ENCODE measurements around the gene SCART1. TPM values are rescaled to one million over a fixed set of nuclear protein-coding genes. Genes with fewer than 3 reads are reported as not detected.
"Not testable (repeated sequence)": the region's sequence is repeated elsewhere in the genome, so short reads cannot be mapped to it uniquely, and the experiment has no call there.

SCART1 gene
- total RNA-seq, 1 donor from 2014 or later = 1.4 TPM

GRCh38 chr10:133481657-133482056, 27.9 kb downstream of the SCART1 start:
- Mint-ChIP-seq H3K4me1 (no peaks in the 10 kb centered on the region), H3K27me3 (ENCODE audit: low read depth) (peaks cover 8% of the 10 kb centered on the region), H3K27ac (ENCODE audit: unreplicated experiment) (no peak overlapping the region), H3K9me3 (peaks cover 29% of the 10 kb centered on the region), H3K4me3 (no peak overlapping the region), H3K36me3 (ENCODE audit: low read depth) (peaks cover 15% of the 10 kb centered on the region)
- no peak for DNase-seq (ENCODE audit: low read depth, low spot score)
- TF ChIP-seq, protein P1, sequence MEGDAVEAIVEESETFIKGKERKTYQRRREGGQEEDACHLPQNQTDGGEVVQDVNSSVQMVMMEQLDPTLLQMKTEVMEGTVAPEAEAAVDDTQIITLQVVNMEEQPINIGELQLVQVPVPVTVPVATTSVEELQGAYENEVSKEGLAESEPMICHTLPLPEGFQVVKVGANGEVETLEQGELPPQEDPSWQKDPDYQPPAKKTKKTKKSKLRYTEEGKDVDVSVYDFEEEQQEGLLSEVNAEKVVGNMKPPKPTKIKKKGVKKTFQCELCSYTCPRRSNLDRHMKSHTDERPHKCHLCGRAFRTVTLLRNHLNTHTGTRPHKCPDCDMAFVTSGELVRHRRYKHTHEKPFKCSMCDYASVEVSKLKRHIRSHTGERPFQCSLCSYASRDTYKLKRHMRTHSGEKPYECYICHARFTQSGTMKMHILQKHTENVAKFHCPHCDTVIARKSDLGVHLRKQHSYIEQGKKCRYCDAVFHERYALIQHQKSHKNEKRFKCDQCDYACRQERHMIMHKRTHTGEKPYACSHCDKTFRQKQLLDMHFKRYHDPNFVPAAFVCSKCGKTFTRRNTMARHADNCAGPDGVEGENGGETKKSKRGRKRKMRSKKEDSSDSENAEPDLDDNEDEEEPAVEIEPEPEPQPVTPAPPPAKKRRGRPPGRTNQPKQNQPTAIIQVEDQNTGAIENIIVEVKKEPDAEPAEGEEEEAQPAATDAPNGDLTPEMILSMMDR (conservative IDR thresholded peaks at IDR 0.05) = no peak

DNA sequence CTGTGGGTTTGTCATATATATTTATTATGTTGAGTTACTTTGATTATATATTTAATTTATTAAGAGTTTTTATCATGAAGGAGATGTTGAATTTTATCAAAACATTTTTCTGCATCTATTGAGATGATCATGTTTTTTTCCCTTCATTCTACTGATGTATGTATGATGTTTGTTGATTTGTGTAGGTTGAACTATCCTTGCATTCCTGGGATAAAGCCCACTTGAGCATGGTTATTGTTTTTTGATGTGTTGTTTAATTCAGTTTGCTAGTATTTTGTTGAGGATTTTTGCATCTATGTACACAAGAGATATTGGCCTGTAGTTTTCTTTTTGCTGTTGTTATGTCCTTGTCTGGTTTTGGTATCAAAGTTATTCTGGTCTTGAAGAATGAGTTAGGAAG, 31.1 kb downstream of the SCART1 start:
- H3K27ac Mint-ChIP-seq (ENCODE audit: unreplicated experiment) = no peak overlapping the region
- peaks cover 15% of the 10 kb centered on the region for H3K36me3 Mint-ChIP-seq (ENCODE audit: low read depth)
- H3K9me3 Mint-ChIP-seq = peaks cover 44% of the 10 kb centered on the region
- DNase-seq (ENCODE audit: low read depth, low spot score) = no peak
- peaks cover 8% of the 10 kb centered on the region for H3K27me3 Mint-ChIP-seq (ENCODE audit: low read depth)
- no peak overlapping the region for H3K4me3 Mint-ChIP-seq
- TF ChIP-seq, protein P1 (conservative IDR thresholded peaks at IDR 0.05) = no peak
- H3K4me1 Mint-ChIP-seq = no peaks in the 10 kb centered on the region

DNA sequence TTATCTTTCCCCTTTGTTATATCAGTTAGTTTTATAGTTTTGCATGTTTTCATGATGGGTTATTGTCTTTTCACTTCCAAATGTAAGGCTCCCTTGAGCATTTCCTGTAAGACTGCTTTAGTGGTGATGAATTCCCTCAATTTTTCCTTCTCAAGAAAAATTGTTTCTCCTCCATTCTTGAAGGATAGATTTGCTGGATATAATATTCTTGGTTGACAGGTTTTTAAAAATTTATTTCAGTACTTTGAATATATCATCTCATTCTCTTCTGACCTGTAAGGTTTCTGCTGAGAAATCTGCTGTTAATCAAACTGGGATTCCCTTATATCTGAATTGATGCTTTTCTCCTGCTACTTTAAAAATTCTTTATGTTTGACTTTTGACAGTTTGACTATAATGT, 33.3 kb downstream of the SCART1 start:
- H3K9me3 Mint-ChIP-seq = peaks cover 41% of the 10 kb centered on the region
- no peaks in the 10 kb centered on the region for H3K4me1 Mint-ChIP-seq
- H3K27ac Mint-ChIP-seq (ENCODE audit: unreplicated experiment) = no peak overlapping the region
- H3K27me3 Mint-ChIP-seq (ENCODE audit: low read depth) = peaks cover 6% of the 10 kb centered on the region
- H3K4me3 Mint-ChIP-seq = no peak overlapping the region
- peaks cover 15% of the 10 kb centered on the region for H3K36me3 Mint-ChIP-seq (ENCODE audit: low read depth)
- DNase-seq (ENCODE audit: low read depth, low spot score) = no peak
- TF ChIP-seq, protein P1 (conservative IDR thresholded peaks at IDR 0.05) = no peak

DNA sequence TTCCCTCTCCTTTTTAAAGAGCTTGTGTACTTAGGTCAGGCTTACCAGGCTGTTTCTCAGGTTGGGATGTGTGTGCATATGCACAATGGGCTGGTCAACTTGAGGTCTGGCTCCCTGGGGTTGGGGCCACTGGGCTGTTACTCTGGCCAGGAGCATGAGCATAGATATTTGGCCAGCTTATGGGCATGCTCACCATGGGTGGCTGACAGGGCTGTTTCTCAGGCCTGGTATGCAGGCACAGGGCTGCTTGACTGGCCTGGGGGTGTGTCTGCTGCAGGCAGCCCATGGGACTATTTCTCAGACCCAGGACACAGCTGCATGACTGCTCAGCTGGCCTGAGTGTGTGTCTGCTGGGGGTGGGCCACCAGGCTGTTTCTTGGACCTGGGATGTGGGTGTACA, 34.6 kb downstream of the SCART1 start:
- peaks cover 3% of the 10 kb centered on the region for H3K27me3 Mint-ChIP-seq (ENCODE audit: low read depth)
- H3K4me3 Mint-ChIP-seq = no peak overlapping the region
- H3K36me3 Mint-ChIP-seq (ENCODE audit: low read depth) = peaks cover 8% of the 10 kb centered on the region
- H3K27ac Mint-ChIP-seq (ENCODE audit: unreplicated experiment) = no peak overlapping the region
- H3K4me1 Mint-ChIP-seq = no peaks in the 10 kb centered on the region
- H3K9me3 Mint-ChIP-seq = peaks cover 34% of the 10 kb centered on the region
- TF ChIP-seq, protein P1 (conservative IDR thresholded peaks at IDR 0.05) = no peak
- no peak for DNase-seq (ENCODE audit: low read depth, low spot score)

DNA sequence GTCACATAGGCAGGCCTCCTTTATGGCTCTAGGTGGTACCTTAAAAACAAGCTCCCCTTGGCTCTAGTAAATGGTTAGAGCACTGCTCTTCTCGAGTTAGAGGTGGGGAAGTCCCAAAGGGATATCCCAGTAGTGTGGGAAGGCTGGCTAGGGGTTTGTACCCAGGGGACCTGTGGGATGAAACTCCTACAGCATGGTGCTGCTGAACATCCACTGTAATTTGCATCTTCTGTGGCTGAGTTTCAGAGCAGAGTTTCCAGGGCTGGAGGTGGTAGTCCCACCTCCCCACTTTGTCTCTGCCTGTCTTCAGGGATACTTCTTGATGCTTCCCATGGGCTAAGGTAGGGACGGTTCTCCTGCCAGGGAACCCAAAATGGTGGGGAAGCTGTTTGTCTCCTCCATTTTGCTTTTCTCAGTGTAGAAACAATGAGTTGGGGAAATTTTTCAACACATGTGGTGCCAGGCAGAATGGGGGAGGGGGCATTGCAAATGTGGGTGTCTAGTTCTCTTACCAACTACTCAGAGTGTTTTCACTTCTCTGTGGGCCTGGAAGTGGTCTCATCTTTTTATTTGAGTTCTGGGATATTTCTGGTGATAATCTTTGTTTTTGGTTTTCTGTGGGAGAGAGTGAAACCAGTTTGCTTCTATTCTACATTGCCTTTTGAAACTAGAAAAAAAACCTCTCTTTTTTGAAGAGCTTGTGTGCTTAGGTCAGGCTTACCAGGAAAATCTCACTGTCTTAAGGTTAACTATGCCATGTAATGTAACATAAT, 36.3 kb downstream of the SCART1 start:
- Mint-ChIP-seq H3K27ac (ENCODE audit: unreplicated experiment) (no peak overlapping the region), H3K4me1 (no peaks in the 10 kb centered on the region), H3K4me3 (no peak overlapping the region), H3K36me3 (ENCODE audit: low read depth) (peaks cover 8% of the 10 kb centered on the region), H3K9me3 (peaks cover 26% of the 10 kb centered on the region), H3K27me3 (ENCODE audit: low read depth) (peaks cover 3% of the 10 kb centered on the region)
- DNase-seq (ENCODE audit: low read depth, low spot score) = no peak
- TF ChIP-seq, protein P1 (conservative IDR thresholded peaks at IDR 0.05) = no peak

DNA sequence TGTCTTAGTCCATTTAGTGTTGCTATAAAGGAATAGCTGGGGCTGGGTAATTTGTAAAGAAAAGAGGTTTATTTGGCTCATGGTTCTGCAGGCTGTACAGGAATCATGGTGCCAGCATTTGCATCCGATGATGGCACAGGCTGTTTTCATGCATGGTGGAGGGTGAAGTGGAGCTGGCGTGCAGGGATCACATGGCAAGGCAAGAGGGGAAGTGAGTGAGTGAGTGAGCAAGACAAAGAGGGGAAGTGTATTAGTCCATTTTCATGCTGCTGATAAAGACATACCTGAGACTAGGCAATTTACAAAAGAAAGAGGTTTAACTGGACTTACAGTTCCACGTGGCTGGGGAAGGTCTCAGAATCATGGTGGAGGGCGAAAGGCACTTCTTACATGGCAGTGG, 39.8 kb downstream of the SCART1 start:
- H3K27ac Mint-ChIP-seq (ENCODE audit: unreplicated experiment); H3K27me3 Mint-ChIP-seq (ENCODE audit: low read depth); H3K36me3 Mint-ChIP-seq (ENCODE audit: low read depth); H3K4me3 Mint-ChIP-seq; DNase-seq (ENCODE audit: low read depth, low spot score); H3K4me1 Mint-ChIP-seq: not testable (repeated sequence)
- peaks cover 21% of the 10 kb centered on the region for H3K9me3 Mint-ChIP-seq

Data from neural crest cell (in vitro differentiated cells).